ENCODE measurements around the gene TBC1D22A. TPM values are rescaled to one million over a fixed set of nuclear protein-coding genes. Genes with fewer than 3 reads are reported as not detected.
"Not testable (repeated sequence)": the region's sequence is repeated elsewhere in the genome, so short reads cannot be mapped to it uniquely, and the experiment has no call there.

The TBC1D22A gene
- total RNA-seq, 1 donor, result 17.7 TPM

DNA sequence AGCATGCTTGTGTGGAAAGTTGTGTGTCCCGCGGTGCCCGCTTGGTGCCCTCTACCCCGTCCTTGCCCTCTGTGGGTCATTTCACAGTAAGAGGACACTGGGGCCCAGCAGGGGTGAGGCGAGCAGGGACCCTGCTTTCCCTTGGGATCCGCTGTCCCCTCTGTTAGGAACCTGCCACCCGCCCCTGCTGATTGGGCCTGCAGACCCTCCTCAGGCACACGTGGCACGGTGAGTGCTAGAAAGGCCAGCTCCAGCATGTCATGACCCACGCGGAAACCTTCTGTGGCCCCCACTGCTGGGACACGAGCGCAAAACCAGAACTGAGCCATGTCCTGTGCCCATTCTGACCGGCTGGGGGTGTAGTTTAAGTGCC, 353.1 kb downstream of the TBC1D22A start:
- TF ChIP-seq, protein P1, sequence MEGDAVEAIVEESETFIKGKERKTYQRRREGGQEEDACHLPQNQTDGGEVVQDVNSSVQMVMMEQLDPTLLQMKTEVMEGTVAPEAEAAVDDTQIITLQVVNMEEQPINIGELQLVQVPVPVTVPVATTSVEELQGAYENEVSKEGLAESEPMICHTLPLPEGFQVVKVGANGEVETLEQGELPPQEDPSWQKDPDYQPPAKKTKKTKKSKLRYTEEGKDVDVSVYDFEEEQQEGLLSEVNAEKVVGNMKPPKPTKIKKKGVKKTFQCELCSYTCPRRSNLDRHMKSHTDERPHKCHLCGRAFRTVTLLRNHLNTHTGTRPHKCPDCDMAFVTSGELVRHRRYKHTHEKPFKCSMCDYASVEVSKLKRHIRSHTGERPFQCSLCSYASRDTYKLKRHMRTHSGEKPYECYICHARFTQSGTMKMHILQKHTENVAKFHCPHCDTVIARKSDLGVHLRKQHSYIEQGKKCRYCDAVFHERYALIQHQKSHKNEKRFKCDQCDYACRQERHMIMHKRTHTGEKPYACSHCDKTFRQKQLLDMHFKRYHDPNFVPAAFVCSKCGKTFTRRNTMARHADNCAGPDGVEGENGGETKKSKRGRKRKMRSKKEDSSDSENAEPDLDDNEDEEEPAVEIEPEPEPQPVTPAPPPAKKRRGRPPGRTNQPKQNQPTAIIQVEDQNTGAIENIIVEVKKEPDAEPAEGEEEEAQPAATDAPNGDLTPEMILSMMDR (IDR thresholded peaks at IDR 0.05; ENCODE audit: extremely low read depth, low read depth, low read length), result no peak
- Histone ChIP-seq H3K27me3 (ENCODE audit: insufficient read depth, low read length) (no peaks in the 10 kb centered on the region), H3K9me3 (ENCODE audit: low read depth, low read length) (no peaks in the 10 kb centered on the region), H3K4me3 (ENCODE audit: insufficient read depth, low read length) (no peak overlapping the region), H4K20me1 (ENCODE audit: insufficient read depth, low read length) (no peaks in the 10 kb centered on the region), H3K36me3 (ENCODE audit: insufficient read depth, low read length) (no peaks in the 10 kb centered on the region), H3K4me2 (ENCODE audit: insufficient read depth, low read length) (no peak overlapping the region), H3K79me2 (ENCODE audit: insufficient read depth, low read length) (no peaks in the 10 kb centered on the region), H3K4me1 (ENCODE audit: insufficient read depth, low read length) (peaks cover 2% of the 10 kb centered on the region), H2AFZ (ENCODE audit: low read length) (no peak overlapping the region), H3K27ac (ENCODE audit: low read depth, low read length) (no peak overlapping the region)
- peak; percentile 77 for DNase-seq (ENCODE audit: insufficient read length, low spot score, missing footprints)

DNA sequence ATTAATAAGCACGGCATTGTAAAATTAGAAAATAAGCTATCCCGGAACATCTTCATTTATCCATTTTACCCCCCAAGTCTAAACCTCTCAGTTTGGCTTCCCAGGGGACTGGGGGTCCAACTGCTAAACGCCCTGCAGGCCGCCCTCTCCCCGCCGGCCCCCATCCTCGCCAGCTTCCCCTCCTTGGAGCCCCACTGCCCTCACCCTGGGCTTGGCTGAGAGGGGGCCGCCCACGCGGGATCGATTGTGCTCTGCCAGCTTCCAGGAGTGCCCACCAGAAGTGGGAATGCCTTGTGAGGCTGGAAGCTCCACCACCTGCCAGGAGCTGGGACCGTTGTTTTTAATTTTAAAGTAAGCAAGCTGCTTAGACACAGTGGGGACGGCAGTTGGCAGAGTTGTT, 353.5 kb downstream of the TBC1D22A start:
- Histone ChIP-seq H4K20me1 (ENCODE audit: insufficient read depth, low read length) (no peaks in the 10 kb centered on the region), H3K79me2 (ENCODE audit: insufficient read depth, low read length) (no peaks in the 10 kb centered on the region), H3K4me3 (ENCODE audit: insufficient read depth, low read length) (no peak overlapping the region), H3K4me1 (ENCODE audit: insufficient read depth, low read length) (peaks cover 2% of the 10 kb centered on the region), H3K9me3 (ENCODE audit: low read depth, low read length) (no peaks in the 10 kb centered on the region), H3K27me3 (ENCODE audit: insufficient read depth, low read length) (no peaks in the 10 kb centered on the region), H3K4me2 (ENCODE audit: insufficient read depth, low read length) (no peak overlapping the region), H3K36me3 (ENCODE audit: insufficient read depth, low read length) (no peaks in the 10 kb centered on the region), H2AFZ (ENCODE audit: low read length) (no peak overlapping the region), H3K27ac (ENCODE audit: low read depth, low read length) (no peak overlapping the region)
- TF ChIP-seq, protein P1 (IDR thresholded peaks at IDR 0.05; ENCODE audit: extremely low read depth, low read depth, low read length), result no peak
- DNase-seq (ENCODE audit: insufficient read length, low spot score, missing footprints), result peak; percentile 5

GRCh38 chr22:47116426-47117341, 354.2 kb downstream of the TBC1D22A start:
- no peak overlapping the region for H3K4me3 ChIP-seq (ENCODE audit: insufficient read depth, low read length)
- H3K27ac ChIP-seq (ENCODE audit: low read depth, low read length), result no peak overlapping the region
- DNase-seq (ENCODE audit: insufficient read length, low spot score, missing footprints), result peak; percentile 53
- H4K20me1 ChIP-seq (ENCODE audit: insufficient read depth, low read length), result no peaks in the 10 kb centered on the region
- H3K4me1 ChIP-seq (ENCODE audit: insufficient read depth, low read length), result no peaks in the 10 kb centered on the region
- H2AFZ ChIP-seq (ENCODE audit: low read length), result no peak overlapping the region
- H3K79me2 ChIP-seq (ENCODE audit: insufficient read depth, low read length), result no peaks in the 10 kb centered on the region
- H3K27me3 ChIP-seq (ENCODE audit: insufficient read depth, low read length), result no peaks in the 10 kb centered on the region
- TF ChIP-seq, protein P1 (IDR thresholded peaks at IDR 0.05; ENCODE audit: extremely low read depth, low read depth, low read length), result no peak
- no peak overlapping the region for H3K4me2 ChIP-seq (ENCODE audit: insufficient read depth, low read length)
- H3K36me3 ChIP-seq (ENCODE audit: insufficient read depth, low read length), result no peaks in the 10 kb centered on the region
- no peaks in the 10 kb centered on the region for H3K9me3 ChIP-seq (ENCODE audit: low read depth, low read length)

- not testable (repeated sequence) for H3K27ac ChIP-seq (ENCODE audit: low read depth, low read length); H3K36me3 ChIP-seq (ENCODE audit: insufficient read depth, low read length); H3K4me1 ChIP-seq (ENCODE audit: insufficient read depth, low read length); H3K4me3 ChIP-seq (ENCODE audit: insufficient read depth, low read length); H3K9me3 ChIP-seq (ENCODE audit: low read depth, low read length); H3K27me3 ChIP-seq (ENCODE audit: insufficient read depth, low read length); H4K20me1 ChIP-seq (ENCODE audit: insufficient read depth, low read length); H2AFZ ChIP-seq (ENCODE audit: low read length); H3K79me2 ChIP-seq (ENCODE audit: insufficient read depth, low read length); H3K4me2 ChIP-seq (ENCODE audit: insufficient read depth, low read length)
- peak; percentile 27 for DNase-seq (ENCODE audit: insufficient read length, low spot score, missing footprints)
These were observed 355.0 kb downstream of the TBC1D22A start for GRCh38 chr22:47117442-47117841.

All from osteoblast (primary cell).